ENCODE data around the gene STIMATE.

GRCh38 chr3:52917044-52917443 lies 19.7 kb upstream of the STIMATE start:
- TF ChIP-seq NRF1 (conservative IDR thresholded peaks at IDR 0.05; ENCODE audit: low read depth, low read length): no peak
- TF ChIP-seq BCL11A (IDR thresholded peaks at IDR 0.05; ENCODE audit: low read depth, low read length): no peak
- no peak for TF ChIP-seq SMC3 (IDR thresholded peaks at IDR 0.05; ENCODE audit: borderline replicate concordance, low read length)
- TF ChIP-seq FOXK2 (IDR thresholded peaks at IDR 0.05): no peak
- no peak for TF ChIP-seq MEF2A (IDR thresholded peaks at IDR 0.05; ENCODE audit: insufficient read depth, low read depth, low read length)
- TF ChIP-seq LARP7 (IDR thresholded peaks at IDR 0.05): no peak
- no peak for TF ChIP-seq EZH2 (IDR thresholded peaks at IDR 0.05; ENCODE audit: borderline replicate concordance, control insufficient read depth, low read depth, low read length)
- no peak for TF ChIP-seq SREBF2 (IDR thresholded peaks at IDR 0.05; ENCODE audit: low read length)
- TF ChIP-seq CHD1 (IDR thresholded peaks at IDR 0.05; ENCODE audit: low read depth, low read length): no peak
- TF ChIP-seq HDAC2 (IDR thresholded peaks at IDR 0.05): no peak
- TF ChIP-seq SRF (IDR thresholded peaks at IDR 0.05; ENCODE audit: low read depth in 2 of 2, low read length in 2 of 2): no peak

Data from GM12878 (cell line).